Measurements from ENCODE around the gene OTOF. TPM values are rescaled to one million over a fixed set of nuclear protein-coding genes. Genes with fewer than 3 reads are reported as not detected.

Gene OTOF
- total and polyA plus RNA-seq, 8 donors: 0.06 to 3.6 (median 0.29) TPM; not detected in 3

GRCh38 chr2:26484579-26484978 lies 6.7 kb upstream of the OTOF start:
- Histone ChIP-seq H3K27me3 (no peaks in the 10 kb centered on the region), H3K4me1 (no peaks in the 10 kb centered on the region), H3K9me3 (no peaks in the 10 kb centered on the region), H3K4me3 (no peak overlapping the region), H3K27ac (no peak overlapping the region), H3K36me3 (no peaks in the 10 kb centered on the region)
- intact Hi-C loops (cut with DNase I; ENCODE audit: low total_unique reads): no loop called here
- 86 to 93% (median 89%) methylated on average over 4 of the region's 4 CpGs for WGBS, 5 donors
- no peak for DNase-seq
- no peak for TF ChIP-seq CTCF (IDR thresholded peaks at IDR 0.05)
- TF ChIP-seq POLR2A (IDR thresholded peaks at IDR 0.05): no peak
- TF ChIP-seq POLR2AphosphoS5 (IDR thresholded peaks at IDR 0.05): no peak
- no peak for TF ChIP-seq EP300 (IDR thresholded peaks at IDR 0.05)

- Histone ChIP-seq H3K27ac (no peak overlapping the region), H3K4me1 (no peaks in the 10 kb centered on the region), H3K4me3 (no peak overlapping the region), H3K36me3 (no peaks in the 10 kb centered on the region), H3K27me3 (no peaks in the 10 kb centered on the region), H3K9me3 (no peaks in the 10 kb centered on the region)
- WGBS, 5 donors: 69 to 74% (median 71%) methylated on average over 10 to 13 of the region's 13 CpGs
- no peak for TF ChIP-seq POLR2A (IDR thresholded peaks at IDR 0.05)
- no peak for TF ChIP-seq CTCF (IDR thresholded peaks at IDR 0.05)
- TF ChIP-seq POLR2AphosphoS5 (IDR thresholded peaks at IDR 0.05): peak in 1 of 3 donors; percentile 13
- TF ChIP-seq EP300 (IDR thresholded peaks at IDR 0.05): no peak
- DNase-seq: peak in 1 of 2 donors; percentile 71
- intact Hi-C loops (cut with DNase I; ENCODE audit: low total_unique reads): no loop called here
Measured at GRCh38 chr2:26483957-26484565, 6.1 kb upstream of the OTOF start.

- intact Hi-C loops (cut with DNase I; ENCODE audit: low total_unique reads): no loop called here
- Histone ChIP-seq H3K9me3 (no peaks in the 10 kb centered on the region), H3K4me1 (no peaks in the 10 kb centered on the region), H3K36me3 (no peaks in the 10 kb centered on the region), H3K4me3 (no peak overlapping the region), H3K27me3 (no peaks in the 10 kb centered on the region), H3K27ac (no peak overlapping the region)
- 74 to 81% (median 75%) methylated on average over 11 of the region's 11 CpGs for WGBS, 5 donors
- no peak for DNase-seq
- TF ChIP-seq POLR2AphosphoS5 (IDR thresholded peaks at IDR 0.05): no peak
- TF ChIP-seq CTCF (IDR thresholded peaks at IDR 0.05): no peak
- no peak for TF ChIP-seq POLR2A (IDR thresholded peaks at IDR 0.05)
- TF ChIP-seq EP300 (IDR thresholded peaks at IDR 0.05): no peak
Measured at GRCh38 chr2:26483516-26483915, 5.6 kb upstream of the OTOF start.

- peaks cover 0 to 4% (median 1%) of the 10 kb centered on the region in 4 donors for H3K4me1 ChIP-seq
- H3K9me3 ChIP-seq: no peaks in the 10 kb centered on the region
- H3K27me3 ChIP-seq: no peaks in the 10 kb centered on the region
- WGBS, 5 donors: 94 to 99% (median 98%) methylated on average over 11 of the region's 11 CpGs
- H3K36me3 ChIP-seq: no peaks in the 10 kb centered on the region
- no peak overlapping the region for H3K27ac ChIP-seq
- intact Hi-C loops (cut with DNase I; ENCODE audit: low total_unique reads): no loop called here
- DNase-seq: no peak
- TF ChIP-seq POLR2AphosphoS5 (IDR thresholded peaks at IDR 0.05) (no peak), POLR2A (IDR thresholded peaks at IDR 0.05) (no peak), EP300 (IDR thresholded peaks at IDR 0.05) (no peak), CTCF (IDR thresholded peaks at IDR 0.05) (no peak)
- no peak overlapping the region for H3K4me3 ChIP-seq
Measured at GRCh38 chr2:26483027-26483326, 5.1 kb upstream of the OTOF start.

Data from stomach (tissue), 9 donors.